Breast epithelium (tissue), 4 donors: ENCODE results near the gene EIF2B2. TPM values are rescaled to one million over a fixed set of nuclear protein-coding genes. Genes with fewer than 3 reads are reported as not detected.

ENCODE experiments used
- DNase-seq, 2 donors: peaks; one replicate each; pipeline ENCODE4 v3.0.0-alpha.2; 2019; ENCODE audit warnings: low spot score in 2 of 2
- H3K27ac ChIP-seq, 2 donors: fragments of 200-600 bp; sonication (generic) in 1 of 2; one replicate each; pipeline ENCODE4 v1.5.1; 2016 to 2019; ENCODE audit warnings: mild to moderate bottlenecking in 1 of 2
- H3K27me3 ChIP-seq, 2 donors: fragments of 200-600 bp; sonication (generic) in 1 of 2; one replicate each; pipeline versions ENCODE4 v1.5.1 to v1.6.0; 2017 to 2019; ENCODE audit warnings: control low read depth in 1 of 2, mild to moderate bottlenecking in 1 of 2
- H3K36me3 ChIP-seq: fragments of 200-600 bp; one replicate; pipeline ENCODE4 v1.5.1; 2019
- H3K4me1 ChIP-seq, 2 donors: fragments of 200-600 bp; sonication (generic); one replicate each; pipeline ENCODE4 v1.5.1; 2016 to 2019; ENCODE audit warnings: control low read depth in 1 of 2
- H3K4me3 ChIP-seq, 3 donors: fragments of 200-600 bp; sonication (generic); 1 replicate in 2 of 3; 2 replicates in 1 of 3; pipeline ENCODE4 v1.5.1; 2016 to 2019; ENCODE audit warnings: mild to moderate bottlenecking in 3 of 3, moderate library complexity in 2 of 3
- H3K9me3 ChIP-seq, 2 donors: fragments of 200-600 bp; sonication (generic) in 1 of 2; one replicate each; pipeline ENCODE4 v1.5.1; 2016 to 2019; ENCODE audit warnings: control low read depth in 1 of 2
- CTCF ChIP-seq, 3 donors: fragments of 450-650 bp; IDR thresholded peaks; one replicate each; pipeline ENCODE4 v1.5.1; 2016 to 2017; ENCODE audit warnings: antibody characterized with exemption in 3 of 3, mild to moderate bottlenecking in 3 of 3, moderate library complexity in 3 of 3
- POLR2A ChIP-seq: fragments of 450-650 bp; IDR thresholded peaks from one replicate; pipeline ENCODE4 v1.6.1; 2016; ENCODE audit warnings: antibody characterized with exemption, mild to moderate bottlenecking, moderate library complexity
- POLR2AphosphoS5 ChIP-seq, 3 donors: sonication (generic); formaldehyde crosslinking; IDR thresholded peaks; one replicate each; pipeline ENCODE4 v1.6.1; 2017; ENCODE audit warnings: antibody characterized with exemption in 3 of 3
- intact Hi-C: fragments of 100-400 bp; cut with DNase I; formaldehyde crosslinking; loops from one replicate; pipeline ENCODE4 v1.15.1; 2023; ENCODE audit warnings: low total_unique reads
- total RNA-seq, 3 donors: library from RNA; depleted of rRNA; stranded (reverse); fragments of >200 nt; gene quantifications; one replicate each; pipeline ENCODE4 v1.1.0, GENCODE V29; 2016

Gene EIF2B2
- total RNA-seq = 10 to 100 TPM; 31.8 to 40.3 (median 36.0) TPM

- TF ChIP-seq CTCF (IDR thresholded peaks at IDR 0.05) (peak; percentile 27 to 45 (median 32)), POLR2A (no peak), POLR2AphosphoS5 (IDR thresholded peaks at IDR 0.05) (peak; percentile 79 to 84 (median 84))
- no peaks in the 10 kb centered on the region for H3K4me1 ChIP-seq
- no peaks in the 10 kb centered on the region for H3K27me3 ChIP-seq
- peak within 1 kb of the TSS; percentile 89 to 97 for H3K27ac ChIP-seq
- no peaks in the 10 kb centered on the region for H3K36me3 ChIP-seq
- peak within 1 kb of the TSS; percentile 83 to 93 (median 87) for H3K4me3 ChIP-seq
- no peaks in the 10 kb centered on the region for H3K9me3 ChIP-seq
- intact Hi-C loops = no loop called here
- DNase-seq = peak; percentile 98
Measured at GRCh38 chr14:75002392-75003249, at the start of gene EIF2B2. EIF2B2 (plus strand) TSS chr14:75002921; CDS start chr14:75002991, 70 bp downstream.

- Histone ChIP-seq H3K4me1 (peaks cover 0 to 6% of the 10 kb centered on the region in 2 donors), H3K36me3 (no peaks in the 10 kb centered on the region), H3K4me3 (peak overlapping the region; percentile 55 to 77 (median 59)), H3K27me3 (no peaks in the 10 kb centered on the region), H3K9me3 (no peaks in the 10 kb centered on the region), H3K27ac (peak overlapping the region in 1 of 2 donors; percentile 73)
- DNase-seq = no peak
- intact Hi-C loops = no loop called here
- TF ChIP-seq POLR2A (no peak), CTCF (IDR thresholded peaks at IDR 0.05) (no peak), POLR2AphosphoS5 (IDR thresholded peaks at IDR 0.05) (no peak)
Measured at GRCh38 chr14:74953686-74954085, 49.0 kb upstream of the EIF2B2 start.

GRCh38 chr14:74954232-74954946, 48.3 kb upstream of the EIF2B2 start:
- Histone ChIP-seq H3K4me3 (peak overlapping the region; percentile 55 to 77 (median 59)), H3K36me3 (no peaks in the 10 kb centered on the region), H3K4me1 (peaks cover 0 to 6% of the 10 kb centered on the region in 2 donors), H3K27ac (peak overlapping the region; percentile 36 to 73), H3K27me3 (no peaks in the 10 kb centered on the region), H3K9me3 (no peaks in the 10 kb centered on the region)
- TF ChIP-seq POLR2A (no peak), POLR2AphosphoS5 (IDR thresholded peaks at IDR 0.05) (peak in 1 of 3 donors; percentile 7), CTCF (IDR thresholded peaks at IDR 0.05) (no peak)
- intact Hi-C loops = no loop called here
- no peak for DNase-seq

GRCh38 chr14:74954947-74955228, 47.8 kb upstream of the EIF2B2 start:
- H3K4me3 ChIP-seq = peak overlapping the region; percentile 55 to 77 (median 59)

More at GRCh38 chr14:74954947-74955228, 47.8 kb upstream of the EIF2B2 start:
- no peak for DNase-seq
- no peaks in the 10 kb centered on the region for H3K9me3 ChIP-seq
- peaks cover 0 to 6% of the 10 kb centered on the region in 2 donors for H3K4me1 ChIP-seq
- peak overlapping the region in 1 of 2 donors; percentile 73 for H3K27ac ChIP-seq
- H3K27me3 ChIP-seq = no peaks in the 10 kb centered on the region
- TF ChIP-seq POLR2AphosphoS5 (IDR thresholded peaks at IDR 0.05) (no peak), CTCF (IDR thresholded peaks at IDR 0.05) (no peak)
- intact Hi-C loops = no loop called here
- H3K36me3 ChIP-seq = no peaks in the 10 kb centered on the region
